Skeletal muscle cell (primary cell): ENCODE measurements around the gene TAS2R13.

ENCODE experiments used
- DNase-seq: peaks from one replicate; pipeline ENCODE4 v3.0.0-alpha.2; 2010; ENCODE audit warnings: low read depth
- H3K4me3 ChIP-seq: 2 replicates; pipeline ENCODE4 v1.5.1; 2011; ENCODE audit warnings: low read depth, mild to moderate bottlenecking, control low read depth, low read length, moderate library complexity

The TAS2R13 gene

DNA sequence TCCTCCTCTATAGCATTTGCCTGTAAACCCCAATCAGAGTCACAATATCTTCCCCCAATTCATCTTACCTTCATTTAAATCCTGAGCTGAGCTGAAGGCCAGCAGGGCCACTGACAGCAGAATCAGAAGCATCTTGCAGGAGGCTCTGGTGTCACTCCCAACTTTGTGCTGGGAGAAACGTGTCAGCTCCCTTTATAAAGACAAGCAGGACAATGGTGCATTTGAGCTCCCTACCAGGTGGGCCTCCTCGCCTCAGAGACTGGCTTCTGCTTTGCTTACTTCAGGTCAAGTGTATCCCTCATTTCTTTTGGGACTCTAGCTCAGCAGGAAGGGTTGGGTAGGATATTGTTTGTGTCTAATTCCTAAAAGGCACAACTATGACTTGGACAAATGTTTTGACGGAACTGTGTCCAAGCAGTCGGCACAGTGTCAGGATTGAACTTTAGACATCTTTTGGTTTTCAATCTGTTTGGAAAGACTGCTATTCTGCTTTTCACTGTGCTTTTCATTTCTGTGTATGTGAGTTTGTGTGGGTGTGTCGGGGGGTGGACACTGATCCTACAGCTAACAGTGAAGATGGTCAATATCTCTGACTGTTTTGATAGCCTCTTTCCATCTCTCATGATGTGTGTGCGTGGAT, 25.2 kb downstream of the TAS2R13 start, which contains the start of gene PRH1:
TSS of gene PRH1 (minus strand) at position 170 of the 640 bp plus-strand sequence. CDS start at position 132, 38 bp downstream.
- DNase-seq: no peak

DNA sequence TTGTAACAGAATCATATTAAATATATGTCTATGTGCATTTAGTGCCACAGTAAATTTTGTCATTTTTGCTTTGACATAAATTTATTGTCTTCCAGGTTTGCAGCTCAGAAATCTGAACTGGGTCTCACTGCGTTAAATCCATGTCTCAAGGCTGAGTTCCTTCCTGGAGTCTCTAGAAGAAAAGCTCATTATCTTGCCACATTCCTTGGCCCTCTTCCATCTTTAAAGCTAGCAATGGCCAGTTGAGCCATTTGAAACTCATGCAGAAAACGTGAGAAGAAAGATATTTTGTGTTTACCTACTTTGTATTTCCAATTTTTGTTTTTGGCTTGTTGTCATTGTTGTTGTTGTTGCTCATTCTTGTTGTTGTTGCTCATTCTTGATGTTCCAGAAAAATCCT, 36.0 kb downstream of the TAS2R13 start:
- H3K4me3 ChIP-seq: no peak overlapping the region
- no peak for DNase-seq

More for the DNA sequence above, 25.2 kb downstream of the TAS2R13 start, which contains the start of gene PRH1:
- H3K4me3 ChIP-seq: no peak within 1 kb of the TSS

DNA sequence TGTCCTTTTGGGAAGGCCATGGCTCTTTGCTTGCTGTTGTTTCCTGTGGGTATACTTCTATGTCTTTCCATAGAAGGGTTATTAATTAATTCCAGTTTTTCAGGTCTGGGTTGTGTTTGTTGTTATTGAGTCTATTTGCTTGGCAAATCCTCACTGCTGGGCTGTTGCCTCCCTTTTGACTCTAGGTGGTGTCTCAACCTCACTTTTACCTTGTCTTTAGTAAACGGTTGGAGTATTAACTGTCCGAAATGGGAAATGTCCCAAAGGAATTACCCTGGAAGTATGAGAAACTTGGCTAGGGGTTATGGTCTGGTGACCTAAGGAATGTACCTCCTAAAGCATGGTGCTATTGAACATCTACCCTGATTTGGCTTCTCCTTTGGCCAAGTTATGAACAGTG, 42.0 kb downstream of the TAS2R13 start:
- DNase-seq: no peak
- no peak overlapping the region for H3K4me3 ChIP-seq

DNA sequence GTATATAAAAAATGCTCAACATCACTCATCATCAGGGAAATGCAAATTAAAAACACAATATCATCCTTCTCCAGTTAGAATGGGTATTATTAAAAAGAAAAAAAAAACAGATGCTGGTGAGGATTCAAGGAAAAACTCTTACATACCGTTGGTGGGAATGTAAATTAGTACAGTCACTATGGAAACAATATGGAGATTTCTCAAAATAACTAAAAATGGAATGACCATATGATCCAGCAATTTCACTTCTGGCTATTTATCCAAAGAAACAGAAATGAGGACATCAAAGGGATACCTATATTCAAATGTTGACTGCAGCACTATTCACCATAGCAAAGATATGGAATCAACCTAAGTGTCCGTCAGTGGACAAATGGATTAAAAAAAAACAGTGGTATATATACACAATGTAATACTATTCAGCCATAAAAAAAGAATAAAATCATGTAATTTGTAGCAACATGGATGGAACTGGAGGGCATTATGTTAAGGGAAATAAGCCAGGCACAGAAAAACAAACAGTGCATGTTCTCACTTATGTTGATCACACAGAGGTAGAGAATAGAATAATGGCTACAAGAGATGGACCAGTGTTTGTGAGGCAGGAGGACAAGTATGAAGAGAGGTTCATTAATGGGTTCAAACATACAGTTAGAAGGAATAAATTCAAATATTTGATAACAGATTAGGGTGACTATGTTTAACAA, 45.7 kb downstream of the TAS2R13 start:
- no peak overlapping the region for H3K4me3 ChIP-seq
- no peak for DNase-seq

DNA sequence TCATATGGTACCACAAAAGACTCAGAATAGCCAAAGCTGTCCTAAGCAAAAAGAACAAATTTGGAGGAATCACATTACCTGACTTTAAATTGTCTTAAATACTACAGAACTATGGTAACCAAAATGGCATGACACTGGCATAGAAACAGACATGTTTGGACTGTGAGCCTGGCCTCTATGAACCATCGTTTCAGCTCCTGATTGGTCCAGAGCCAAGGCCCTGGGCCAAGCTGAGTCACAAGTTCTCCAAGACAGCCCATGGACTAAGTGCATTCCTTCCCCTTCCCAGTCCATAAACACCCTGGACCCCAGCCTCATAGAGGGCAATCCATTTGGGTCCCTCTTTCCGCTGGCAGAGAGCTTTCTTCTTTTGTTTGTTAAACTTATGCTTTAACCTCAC, 48.0 kb downstream of the TAS2R13 start:
- DNase-seq: no peak
- no peak overlapping the region for H3K4me3 ChIP-seq
